IPS-18c (cell line): ENCODE measurements around the gene CCDC122.
A peak's percentile ranks its signal among the peaks of the same experiment; 100 is the strongest.
"Not testable (repeated sequence)": the region's sequence is repeated elsewhere in the genome, so short reads cannot be mapped to it uniquely, and the experiment has no call there.

ENCODE experiments used
- H3K4me3 ChIP-seq: 2 replicates; pipeline ENCODE4 v1.7.0; 2013; ENCODE audit warnings: low read depth, mild to moderate bottlenecking, low read length, moderate library complexity; ENCODE audit not compliant: insufficient read depth
- H3K9me3 ChIP-seq: one replicate; pipeline ENCODE4 v1.6.1; 2013; ENCODE audit warnings: mild to moderate bottlenecking, low read length, moderate library complexity; ENCODE audit not compliant: control insufficient read depth, insufficient read depth

CCDC122 gene

DNA sequence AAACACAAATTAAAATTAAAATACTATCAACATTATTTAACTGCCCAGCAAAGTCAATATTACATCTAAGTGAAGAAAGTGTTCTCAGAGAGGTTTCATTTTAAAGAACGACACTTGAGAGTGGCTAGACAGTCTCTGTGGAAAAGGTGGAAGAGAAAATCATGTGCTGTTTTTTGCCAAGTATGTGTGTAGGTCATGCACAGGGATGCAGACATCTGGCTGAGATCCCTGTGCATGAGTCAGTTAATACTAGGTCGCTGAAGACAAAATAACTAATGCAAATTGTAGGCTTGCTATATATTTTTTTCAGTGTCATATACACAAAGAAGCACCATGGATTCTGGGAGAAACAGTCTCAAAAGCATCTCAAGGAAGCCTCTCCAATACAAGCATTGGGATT, 48.5 kb downstream of the CCDC122 start:
- H3K9me3 ChIP-seq, result no peaks in the 10 kb centered on the region
- H3K4me3 ChIP-seq, result no peak overlapping the region

DNA sequence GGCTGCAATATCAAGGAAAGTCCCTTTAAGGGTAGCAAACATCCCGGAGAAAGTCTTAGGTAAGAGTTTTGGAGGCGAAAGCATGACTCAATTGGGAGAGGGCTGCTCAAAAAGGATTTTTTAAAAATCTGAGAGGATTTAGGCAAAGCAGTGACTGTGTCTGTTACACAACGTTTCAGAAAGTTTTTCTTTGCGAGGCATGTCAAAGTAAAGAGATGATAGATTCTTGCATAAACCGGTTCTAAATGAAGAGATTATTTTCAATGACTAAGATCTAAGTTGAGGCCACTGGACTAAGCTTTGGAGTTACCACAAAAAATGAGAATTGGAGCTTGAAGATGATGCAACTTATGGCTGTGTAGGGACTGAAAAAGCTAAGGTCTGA, 49.1 kb downstream of the CCDC122 start:
- no peak overlapping the region for H3K4me3 ChIP-seq

DNA sequence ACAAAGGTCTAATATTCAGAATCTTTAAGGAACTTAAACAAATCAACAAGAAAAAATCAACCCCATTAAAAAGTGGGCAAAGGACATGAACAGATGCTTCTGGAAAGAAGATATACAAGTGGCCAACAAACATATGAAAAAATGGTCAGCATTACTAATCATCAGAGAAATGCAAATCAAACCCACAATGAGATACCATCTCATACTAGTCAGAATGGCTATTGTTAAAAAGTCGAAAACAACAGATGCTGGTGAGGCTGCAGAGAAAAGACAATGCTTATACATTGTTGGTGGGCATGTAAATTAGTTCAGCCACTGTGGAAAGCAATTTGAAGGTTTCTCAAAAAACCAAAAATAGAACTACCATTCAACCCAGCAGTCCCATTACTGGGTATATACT, 54.9 kb downstream of the CCDC122 start:
- not testable (repeated sequence) for H3K4me3 ChIP-seq, H3K9me3 ChIP-seq

More for the DNA sequence above, 49.1 kb downstream of the CCDC122 start:
- no peaks in the 10 kb centered on the region for H3K9me3 ChIP-seq

DNA sequence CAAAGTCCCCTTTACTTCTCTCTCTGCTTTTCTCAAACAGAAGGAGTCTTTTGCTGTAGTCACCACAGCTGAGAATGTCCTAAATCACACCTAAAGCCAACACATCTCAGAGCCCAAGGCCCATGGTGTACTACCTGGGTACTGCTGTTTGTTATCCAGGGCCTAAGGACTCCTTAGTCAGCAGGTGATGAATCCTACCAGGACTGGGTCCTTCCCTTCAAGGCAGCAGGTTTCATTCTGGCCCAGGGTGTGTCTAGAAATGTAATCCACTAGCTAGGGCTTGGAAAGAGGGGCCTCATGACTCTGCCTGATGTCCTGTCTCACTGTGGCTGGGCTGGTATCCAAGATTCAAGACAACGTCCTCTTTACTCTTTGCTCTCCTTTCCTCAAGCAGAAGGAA, 56.6 kb downstream of the CCDC122 start:
- Histone ChIP-seq H3K9me3 (no peaks in the 10 kb centered on the region), H3K4me3 (no peak overlapping the region)

DNA sequence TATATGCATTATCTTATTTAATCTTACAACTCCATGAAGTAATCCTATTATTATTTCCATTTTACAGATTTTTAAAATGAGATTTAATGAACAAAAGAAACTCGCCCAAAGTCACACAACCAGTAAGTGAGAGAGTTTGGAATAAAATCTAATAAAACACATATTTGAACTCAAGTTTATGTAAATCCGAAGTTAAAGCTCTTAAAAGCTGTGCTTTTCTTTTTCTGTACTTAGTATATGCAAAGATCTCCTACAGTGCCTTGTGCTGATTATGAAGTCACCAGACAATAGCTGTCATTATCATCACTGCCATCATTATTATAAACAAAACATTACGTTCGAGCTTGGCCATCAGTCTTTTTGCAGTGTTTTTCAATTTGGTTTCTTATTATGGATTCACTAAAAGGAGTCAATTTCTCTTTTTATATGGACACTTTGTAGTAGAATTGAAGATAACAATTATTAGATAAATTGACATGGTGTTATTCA, 63.1 kb downstream of the CCDC122 start:
- Histone ChIP-seq H3K4me3 (no peak overlapping the region), H3K9me3 (no peaks in the 10 kb centered on the region)

DNA sequence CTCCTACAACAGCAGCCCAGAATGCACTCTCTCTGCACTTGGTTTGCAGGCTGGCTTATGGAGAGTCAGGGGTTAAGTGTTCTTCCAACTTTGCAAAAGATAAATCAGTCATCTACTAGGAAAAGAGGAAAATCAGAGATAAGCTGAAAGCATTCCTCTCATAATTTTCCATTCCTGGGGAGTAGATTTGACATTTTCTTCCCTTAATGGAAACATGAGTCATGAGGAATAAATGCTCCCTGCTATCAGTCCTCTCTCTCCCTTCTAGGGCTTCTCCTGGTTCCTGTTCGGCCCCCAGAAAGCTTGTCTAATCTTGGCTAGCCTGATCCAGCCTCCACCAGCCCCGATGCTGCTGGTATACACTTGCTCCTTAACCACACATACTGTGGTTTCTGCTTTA, 64.3 kb downstream of the CCDC122 start:
- Histone ChIP-seq H3K9me3 (no peaks in the 10 kb centered on the region), H3K4me3 (no peak overlapping the region)

DNA sequence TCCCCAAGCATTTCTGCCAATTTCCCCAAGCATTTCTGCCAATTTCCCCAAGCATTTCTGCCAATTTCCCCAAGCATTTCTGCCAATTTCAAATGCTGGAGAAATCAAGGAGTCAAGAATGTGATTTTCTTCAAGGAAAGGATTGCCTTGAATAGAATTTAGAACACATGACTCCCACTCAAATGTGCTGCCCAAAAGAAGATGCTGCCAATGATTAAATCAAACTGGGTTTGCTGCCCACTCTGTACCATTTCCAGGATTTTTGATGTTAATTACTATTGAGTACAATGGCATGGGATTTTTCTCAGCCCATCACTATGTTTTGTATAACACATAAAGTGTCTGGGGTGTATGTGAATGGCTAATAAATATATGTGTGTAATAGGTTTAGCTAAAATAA, 70.9 kb downstream of the CCDC122 start:
- H3K4me3 ChIP-seq, result no peak overlapping the region
- H3K9me3 ChIP-seq, result no peaks in the 10 kb centered on the region

DNA sequence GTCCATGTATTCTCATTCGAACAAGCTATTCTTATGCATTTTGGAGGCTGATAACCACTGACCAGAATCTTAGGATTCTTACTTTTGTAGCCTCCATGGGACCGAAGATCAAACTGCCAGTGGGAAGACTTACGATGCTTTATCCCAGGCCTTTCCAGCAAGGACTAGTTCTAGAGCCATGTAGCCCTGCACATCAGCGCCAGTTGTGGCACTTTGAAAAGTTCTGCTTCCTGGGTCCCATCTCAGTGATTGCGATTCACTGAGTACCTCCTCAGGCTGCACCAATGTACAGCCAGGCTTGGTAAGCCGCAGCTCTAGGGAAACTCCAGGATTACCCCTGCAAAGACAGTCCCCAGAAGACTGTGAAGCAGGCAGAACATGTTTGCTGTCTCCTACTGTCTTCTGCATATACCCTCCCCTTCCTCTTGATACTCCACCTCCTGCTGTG, 73.8 kb downstream of the CCDC122 start:
- H3K9me3 ChIP-seq, result no peaks in the 10 kb centered on the region
- no peak overlapping the region for H3K4me3 ChIP-seq

DNA sequence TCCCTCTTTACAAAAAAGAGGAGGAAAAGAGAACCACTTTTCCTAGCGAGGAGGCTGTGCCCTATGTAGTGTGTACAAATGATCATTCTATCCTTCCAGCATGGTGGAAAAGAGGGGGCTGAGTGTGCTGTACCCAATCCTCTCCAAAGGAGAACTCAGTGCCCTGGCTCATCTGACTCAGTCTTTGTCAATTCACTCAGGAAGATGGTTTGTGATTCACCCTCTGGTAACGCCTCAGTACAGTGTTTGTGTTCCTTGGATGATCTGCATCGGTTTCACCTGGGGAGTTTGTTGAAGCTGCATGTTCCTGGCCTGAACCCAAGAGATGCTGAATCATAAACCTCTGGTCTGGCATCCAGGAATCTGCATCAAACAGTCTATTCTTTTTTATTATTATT, 74.5 kb downstream of the CCDC122 start:
- Histone ChIP-seq H3K4me3 (no peak overlapping the region), H3K9me3 (no peaks in the 10 kb centered on the region)

DNA sequence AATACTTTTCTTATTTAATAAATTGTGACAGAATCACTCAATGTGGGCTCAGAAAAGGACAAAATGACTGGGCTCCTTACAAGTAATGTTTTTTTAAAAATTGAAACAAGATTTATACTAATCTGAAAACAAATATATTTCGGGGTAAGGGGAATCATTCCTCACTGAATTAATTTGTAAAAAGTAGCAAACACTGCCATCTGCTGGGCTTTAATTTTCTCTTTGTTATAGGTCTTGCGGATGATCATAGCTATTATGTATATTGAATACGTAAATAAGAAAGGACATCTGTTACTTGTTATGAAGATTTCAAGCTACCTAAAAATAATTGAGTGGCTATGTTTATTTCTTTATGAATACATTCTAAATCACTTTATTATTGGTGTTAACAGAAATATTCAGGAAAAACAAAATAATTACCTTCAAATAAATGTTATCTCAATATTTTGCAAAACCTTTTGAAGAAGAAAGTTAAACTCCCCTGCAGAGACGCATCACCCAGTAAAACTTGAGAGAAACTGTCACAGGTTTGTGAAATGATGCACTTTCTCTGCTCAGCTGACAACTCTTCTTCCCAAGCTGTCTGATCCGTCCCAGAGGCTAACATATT, 75.0 kb downstream of the CCDC122 start:
- H3K9me3 ChIP-seq, result no peaks in the 10 kb centered on the region
- no peak overlapping the region for H3K4me3 ChIP-seq

DNA sequence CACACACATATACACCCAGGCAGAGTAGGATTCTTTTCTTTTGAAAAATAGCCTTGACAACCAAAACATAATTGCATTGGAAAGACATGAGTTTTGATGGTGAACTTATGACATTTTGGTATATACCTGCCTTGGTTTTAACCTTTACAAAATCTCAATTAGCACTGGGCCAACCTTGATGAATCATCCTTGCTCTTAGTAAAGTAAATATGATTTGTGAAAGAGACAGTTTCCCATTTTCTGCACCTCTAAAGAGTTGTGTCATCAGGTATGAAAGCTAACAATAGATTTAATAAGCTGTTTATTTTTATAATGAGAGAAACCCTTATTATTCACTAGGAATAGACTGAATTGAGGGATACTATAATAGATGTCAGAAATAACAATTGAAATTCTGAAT, 77.0 kb downstream of the CCDC122 start:
- Histone ChIP-seq H3K9me3 (no peaks in the 10 kb centered on the region), H3K4me3 (no peak overlapping the region)

DNA sequence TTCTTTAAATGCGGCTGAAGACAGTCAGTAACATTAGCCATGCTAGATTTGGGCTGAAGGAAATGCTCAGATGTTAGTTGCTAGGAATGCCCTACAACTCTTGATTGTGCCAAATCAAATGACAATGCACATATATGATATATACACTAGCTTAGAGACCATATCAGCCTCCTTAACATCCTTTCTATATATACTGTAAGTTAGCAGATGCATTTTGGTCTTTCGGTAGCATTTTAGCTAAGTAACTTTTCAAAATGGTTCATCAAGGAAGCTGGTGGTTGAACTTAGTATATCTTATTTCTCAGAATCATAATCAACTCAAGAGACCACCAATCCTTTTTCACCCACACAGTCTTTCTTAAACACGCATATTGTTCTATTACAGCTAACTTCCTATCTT, 78.7 kb downstream of the CCDC122 start:
- Histone ChIP-seq H3K9me3 (no peaks in the 10 kb centered on the region), H3K4me3 (no peak overlapping the region)

DNA sequence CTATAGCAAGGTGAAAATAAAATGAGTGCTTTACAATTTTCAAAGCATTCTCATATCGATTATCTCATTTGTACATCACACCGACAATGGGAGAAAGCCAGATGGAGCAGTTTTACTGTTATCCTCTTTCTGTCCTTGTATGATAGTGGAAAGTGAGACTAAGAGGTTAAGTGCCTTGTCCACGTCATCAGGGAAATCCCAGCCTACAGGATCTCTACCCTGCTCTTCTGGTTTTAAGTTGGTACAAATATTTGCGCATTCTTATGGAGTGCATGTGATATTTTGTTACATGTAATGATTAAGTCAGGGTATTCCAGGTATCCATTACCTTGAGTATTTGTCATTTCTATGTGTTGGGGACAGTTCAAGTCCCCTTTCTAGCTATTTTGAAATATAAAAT, 80.3 kb downstream of the CCDC122 start:
- Histone ChIP-seq H3K4me3 (no peak overlapping the region), H3K9me3 (no peaks in the 10 kb centered on the region)

DNA sequence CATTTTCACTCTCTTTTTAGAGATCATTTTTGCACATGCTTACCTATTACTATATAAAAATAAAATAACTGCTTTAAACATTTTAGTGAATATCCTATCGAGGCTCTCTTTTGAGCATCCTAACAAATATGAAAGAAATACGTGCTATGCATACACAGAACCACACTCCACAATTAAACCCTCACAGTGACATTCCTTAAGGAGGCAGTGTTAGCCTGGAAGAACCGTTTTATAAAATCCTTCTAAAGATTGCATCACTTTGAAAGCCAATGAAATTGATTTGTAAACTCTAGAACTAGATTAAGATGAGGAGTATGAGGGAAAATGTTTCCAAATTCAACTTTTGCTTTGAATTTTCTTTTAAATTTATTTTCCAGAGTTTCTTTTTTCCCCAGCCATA, 81.7 kb downstream of the CCDC122 start:
- no peaks in the 10 kb centered on the region for H3K9me3 ChIP-seq
- H3K4me3 ChIP-seq, result no peak overlapping the region

DNA sequence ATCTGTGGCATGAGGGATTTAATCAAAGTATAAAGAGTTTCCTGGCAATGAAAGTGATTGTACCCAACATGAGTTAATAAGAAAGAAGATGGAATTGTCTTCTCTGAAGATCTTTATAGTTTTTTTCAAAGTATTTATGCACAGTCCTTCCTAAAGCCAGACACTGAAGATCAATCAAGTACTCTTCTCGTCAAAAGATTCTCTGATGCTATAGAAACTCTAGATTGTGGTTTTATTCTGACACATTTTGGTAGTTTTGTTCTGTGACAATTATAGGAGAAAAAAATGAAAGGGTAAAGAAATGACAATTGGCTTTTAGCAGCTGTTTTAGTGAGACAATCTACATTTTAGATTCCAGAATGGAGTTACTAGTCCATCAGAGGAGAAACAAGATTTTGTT, 82.4 kb downstream of the CCDC122 start:
- H3K9me3 ChIP-seq, result no peaks in the 10 kb centered on the region

DNA sequence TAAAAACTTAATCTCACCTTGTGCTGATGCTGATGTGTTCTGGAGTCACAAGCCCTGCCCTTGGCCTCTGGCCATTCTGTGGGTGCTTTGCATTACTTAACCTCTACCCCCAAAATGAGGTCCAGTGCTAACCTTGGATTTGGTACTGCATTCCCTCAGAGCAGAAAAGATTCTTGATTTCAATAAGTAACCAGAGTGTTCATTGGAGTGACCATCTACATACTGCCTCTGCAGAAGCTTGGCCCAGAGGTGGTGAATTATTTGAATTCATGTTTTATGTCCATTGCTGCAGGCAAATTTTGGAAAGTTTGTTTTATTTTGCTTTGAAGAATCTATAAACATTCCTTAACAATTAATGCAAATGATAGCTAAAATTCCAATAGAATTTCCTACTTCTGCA, 85.1 kb downstream of the CCDC122 start:
- Histone ChIP-seq H3K4me3 (no peak overlapping the region), H3K9me3 (no peaks in the 10 kb centered on the region)

More for the DNA sequence above, 82.4 kb downstream of the CCDC122 start:
- no peak overlapping the region for H3K4me3 ChIP-seq

DNA sequence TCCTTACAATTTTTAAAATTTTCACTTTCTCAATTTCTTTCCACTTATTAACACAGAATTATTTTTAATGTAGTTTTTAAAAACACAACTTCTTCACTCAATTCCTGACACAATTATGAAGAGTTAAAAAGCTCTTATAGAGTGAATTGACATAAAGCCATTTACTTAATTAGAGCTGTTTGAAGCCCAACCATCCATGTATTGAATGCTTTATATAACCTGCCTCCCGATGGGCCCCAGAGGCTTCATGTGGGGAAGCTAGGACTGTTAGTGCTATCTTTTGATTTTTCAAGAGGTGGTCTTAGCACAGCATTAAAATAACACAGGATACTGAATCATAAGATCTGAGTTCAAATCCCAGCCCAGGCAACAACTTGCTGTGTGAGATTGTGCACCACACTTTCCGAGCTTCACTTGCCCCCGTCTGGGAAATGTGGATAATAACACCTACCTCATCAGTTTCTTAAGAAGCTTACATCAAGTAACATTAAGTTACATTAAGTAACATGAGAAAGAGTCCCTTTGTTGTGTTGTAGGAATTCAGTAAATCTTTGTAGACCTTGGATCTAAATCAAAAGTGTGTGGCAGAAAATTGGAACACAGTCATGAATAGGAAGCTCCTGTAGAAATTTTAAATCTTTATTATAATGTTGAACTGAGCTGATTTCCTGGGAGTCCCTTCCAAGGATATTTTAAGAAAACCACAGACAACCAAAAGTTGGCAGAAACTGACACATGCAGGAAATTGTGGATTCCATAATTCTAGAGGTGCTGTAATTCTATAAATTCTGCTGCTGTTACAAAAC, 87.3 kb downstream of the CCDC122 start:
- Histone ChIP-seq H3K4me3 (no peak overlapping the region), H3K9me3 (no peaks in the 10 kb centered on the region)

DNA sequence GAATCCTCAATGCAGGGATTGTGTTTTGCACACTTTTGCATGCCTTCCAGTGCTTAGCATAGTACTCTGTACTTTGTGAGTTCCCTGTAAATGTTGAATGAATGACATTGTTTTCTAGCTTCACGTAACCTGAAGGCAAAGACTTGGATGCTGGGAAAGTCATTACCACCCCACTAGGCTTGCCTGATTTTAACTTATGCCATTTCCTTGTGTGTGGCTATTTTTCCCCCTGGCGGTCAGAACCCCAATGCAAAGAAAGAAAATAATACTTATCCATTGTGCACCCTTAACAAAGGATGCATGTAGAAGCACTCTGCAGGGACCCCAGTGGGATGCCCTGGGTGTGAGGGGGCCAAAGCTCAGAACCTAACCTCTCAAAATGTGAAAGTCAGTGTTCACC, 91.5 kb downstream of the CCDC122 start:
- H3K9me3 ChIP-seq, result no peaks in the 10 kb centered on the region
- H3K4me3 ChIP-seq, result 0 out of 2 replicates have a peak overlapping the region, but pooled peaks have one; percentile 71
